Measurements from ENCODE around the gene NOTCH1.
A peak's percentile ranks its signal among the peaks of the same experiment; 100 is the strongest.

Gene NOTCH1

DNA sequence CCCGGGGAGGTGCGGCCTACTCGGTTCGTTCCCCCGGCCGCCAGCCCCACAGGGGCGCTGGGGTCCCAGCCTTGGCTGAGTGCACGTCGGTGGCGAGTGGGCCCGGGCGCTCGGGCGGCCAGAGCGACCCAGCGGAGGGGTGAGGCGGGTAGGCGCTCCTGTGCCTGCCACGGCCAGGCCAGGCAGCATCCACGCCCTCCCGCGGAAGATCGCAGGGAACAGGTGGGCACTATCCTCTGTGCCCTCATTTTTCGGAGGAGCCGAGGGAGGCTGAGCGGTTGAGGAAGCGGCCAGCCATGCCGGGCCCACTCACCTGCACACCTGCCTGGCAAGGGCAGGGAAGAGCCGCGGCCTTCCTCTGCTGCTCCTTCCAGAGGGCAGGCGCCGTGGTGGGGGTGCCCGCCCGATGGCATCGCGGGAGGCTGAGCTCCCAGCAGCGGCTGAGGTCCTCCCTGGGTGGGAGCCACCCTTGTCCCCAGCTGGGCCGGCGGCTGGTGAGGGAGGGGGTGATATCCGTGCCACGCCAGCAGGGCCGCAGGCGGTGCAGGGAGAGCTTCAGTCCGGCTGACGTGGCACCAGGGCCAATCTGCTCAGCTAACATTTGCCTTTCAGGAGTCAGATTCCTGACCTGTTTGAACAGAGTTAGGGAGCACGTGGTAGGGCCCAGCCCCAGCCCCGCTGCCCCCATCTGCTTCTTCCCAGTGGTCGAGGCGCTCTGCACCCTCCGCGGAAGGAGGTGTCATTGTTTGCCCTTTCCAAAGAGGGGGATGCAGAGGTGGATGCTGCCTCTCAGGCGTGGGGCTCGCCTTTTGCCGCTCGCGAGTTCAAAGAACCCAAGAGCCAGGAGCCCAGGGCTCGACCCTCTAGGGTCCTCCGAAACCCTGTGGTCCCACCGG, 61.4 kb downstream of the NOTCH1 start:
- no peak for DNase-seq (ENCODE audit: low spot score)

DNA sequence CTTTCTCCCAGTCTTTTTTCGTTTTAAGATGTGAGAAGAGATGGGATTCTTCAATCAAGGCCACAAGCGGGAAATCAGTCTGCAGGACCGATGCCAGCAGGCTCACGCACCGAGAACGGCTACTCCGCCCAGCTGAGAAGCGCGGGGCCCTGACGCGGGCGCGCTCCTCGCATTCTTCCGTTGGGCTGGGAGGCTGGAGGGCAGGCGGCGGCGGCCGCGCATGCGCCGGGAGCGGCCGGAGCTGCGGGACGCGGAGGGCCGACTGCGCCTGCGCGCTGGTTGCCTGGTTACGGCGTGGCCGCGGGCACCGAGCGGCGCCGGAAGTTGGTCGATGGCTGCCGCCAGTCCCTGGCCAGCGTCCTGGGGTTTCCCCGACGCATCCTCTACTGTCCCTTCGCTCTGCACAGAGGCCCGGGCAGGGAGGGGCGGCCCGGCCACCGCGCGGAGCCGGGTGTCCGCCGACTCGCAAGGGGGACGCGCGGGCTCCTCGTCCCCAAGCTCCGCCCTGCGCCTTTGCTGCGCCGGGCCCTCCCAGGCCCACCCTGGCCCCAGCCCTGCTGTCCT, 62.2 kb downstream of the NOTCH1 start:
- peak; percentile 92 for DNase-seq (ENCODE audit: low spot score)

DNA sequence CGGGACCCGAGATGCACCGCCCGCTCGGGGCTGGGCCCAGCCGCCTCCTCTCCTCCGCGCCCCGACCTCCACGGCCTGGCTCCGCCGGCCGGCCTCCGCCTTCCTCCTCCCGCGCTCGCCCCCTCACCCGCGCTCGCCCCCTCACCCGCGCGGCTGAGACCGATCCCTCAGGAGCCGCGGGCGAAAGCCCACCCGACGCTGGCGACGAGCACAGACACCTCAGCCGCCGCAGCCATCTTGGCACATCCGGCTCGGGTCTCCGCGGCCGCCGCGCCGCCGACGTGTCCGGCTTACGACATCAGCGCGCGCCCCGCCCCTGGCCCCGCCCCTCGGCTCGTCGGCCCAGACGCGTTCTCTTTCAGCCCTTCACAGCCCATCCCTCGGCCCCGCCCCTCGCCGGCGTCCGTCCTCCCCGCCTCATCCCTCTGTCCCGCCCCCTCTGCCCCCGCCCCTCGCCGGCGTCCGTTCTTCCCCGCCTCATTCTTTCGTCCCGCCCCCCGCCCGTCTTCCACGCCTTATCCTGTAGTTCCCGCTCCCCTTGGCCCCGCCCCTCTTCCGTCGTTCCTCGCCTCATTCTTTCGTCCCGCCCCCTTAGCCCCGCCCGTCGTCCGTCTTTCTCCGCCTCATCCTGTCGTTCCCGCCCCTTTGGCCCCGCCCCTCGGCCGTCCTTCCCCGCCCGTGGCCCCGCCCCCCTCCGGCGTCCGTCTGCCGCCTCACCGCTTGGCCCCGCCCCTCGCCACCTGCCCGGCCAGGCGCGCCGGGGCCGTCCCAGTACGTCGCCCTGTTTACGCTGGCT, 62.9 kb downstream of the NOTCH1 start, which contains the start of gene SEC16A:
Gene SEC16A, minus strand, starts transcription at position 248 of the 796 bp plus-strand sequence. CDS start 5,425 bp downstream, outside the sequence.
- DNase-seq (ENCODE audit: low spot score) = peak; percentile 97

GRCh38 chr9:136482046-136482792, 63.6 kb downstream of the NOTCH1 start:
- no peak for DNase-seq (ENCODE audit: low spot score)

- DNase-seq (ENCODE audit: low spot score) = no peak
Observed at GRCh38 chr9:136481558-136481957, 64.3 kb downstream of the NOTCH1 start.

GRCh38 chr9:136476369-136477150, 69.3 kb downstream of the NOTCH1 start:
- DNase-seq (ENCODE audit: low spot score) = no peak

GRCh38 chr9:136474974-136475865, 70.6 kb downstream of the NOTCH1 start:
- no peak for DNase-seq (ENCODE audit: low spot score)

GRCh38 chr9:136474021-136474640, 71.7 kb downstream of the NOTCH1 start:
- no peak for DNase-seq (ENCODE audit: low spot score)

GRCh38 chr9:136473354-136473721, 72.5 kb downstream of the NOTCH1 start:
- DNase-seq (ENCODE audit: low spot score) = no peak

- DNase-seq (ENCODE audit: low spot score) = no peak
Observed at GRCh38 chr9:136472640-136473353, 73.1 kb downstream of the NOTCH1 start.

DNA sequence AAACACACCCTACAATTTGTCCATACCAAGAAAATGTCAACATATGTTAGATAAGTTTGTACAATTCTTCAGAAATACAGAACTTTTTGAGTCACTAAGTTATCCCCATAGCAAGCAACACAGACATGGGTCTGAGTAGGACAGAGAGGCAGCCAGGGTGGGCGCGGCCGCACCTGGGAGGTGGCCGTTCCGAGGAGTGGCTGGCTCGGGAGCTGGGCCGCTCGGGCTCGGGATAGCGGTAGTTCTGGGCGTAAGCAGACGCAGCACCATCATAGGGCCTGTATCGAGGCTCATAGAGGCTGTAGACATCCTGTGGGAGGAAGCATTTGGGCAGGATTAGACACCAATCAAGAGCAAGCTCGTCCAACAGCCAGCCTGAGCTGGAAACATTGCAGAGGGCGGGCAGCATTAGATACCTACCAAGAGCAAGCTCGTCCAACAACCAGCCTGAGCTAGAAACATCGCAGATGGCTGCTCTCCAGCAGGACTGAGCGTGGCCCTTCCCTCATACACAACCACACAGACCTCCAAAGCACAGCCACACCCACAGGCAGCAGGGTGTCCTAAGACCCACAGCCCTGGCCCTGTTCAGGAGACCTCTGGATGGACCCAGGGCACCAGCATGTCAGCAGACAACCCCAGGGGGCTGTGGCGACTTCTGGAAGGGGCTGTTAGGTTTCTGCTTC, 73.9 kb downstream of the NOTCH1 start:
- DNase-seq (ENCODE audit: low spot score) = no peak

DNA sequence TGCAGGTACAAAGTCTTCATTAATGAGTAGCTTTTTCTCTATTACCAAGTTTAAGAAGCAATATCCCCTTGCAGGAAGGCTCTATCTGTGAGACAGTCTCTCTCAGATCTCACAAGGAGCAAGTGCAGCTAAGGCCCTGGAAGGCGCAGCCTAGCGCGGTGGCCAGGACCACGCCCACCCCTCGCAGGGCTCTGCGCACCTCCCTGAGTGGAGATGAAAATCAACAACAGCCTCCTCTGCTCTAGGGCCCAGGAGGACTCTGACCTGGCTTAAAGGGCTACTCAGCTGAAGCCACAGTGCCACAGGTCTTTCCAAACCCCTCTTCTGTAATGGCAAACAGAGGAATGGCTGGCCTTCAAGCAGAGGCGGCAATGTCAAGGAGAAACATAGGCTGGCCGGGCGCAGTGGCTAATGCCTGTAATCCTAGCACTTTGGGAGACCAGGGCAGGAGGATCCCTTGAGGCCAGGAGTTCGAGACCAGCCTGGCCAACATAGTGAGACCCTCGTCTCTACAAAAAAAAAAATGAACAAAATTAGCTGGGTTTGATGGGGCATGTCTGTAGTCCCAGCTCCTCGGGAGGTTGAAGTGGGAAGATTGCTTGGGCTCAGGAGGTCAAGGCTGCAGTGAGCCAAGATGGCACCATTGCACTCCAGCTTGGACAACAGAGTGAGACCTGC, 74.9 kb downstream of the NOTCH1 start:
- DNase-seq (ENCODE audit: low spot score) = no peak

GRCh38 chr9:136470356-136470755, 75.5 kb downstream of the NOTCH1 start:
- DNase-seq (ENCODE audit: low spot score) = no peak

DNA sequence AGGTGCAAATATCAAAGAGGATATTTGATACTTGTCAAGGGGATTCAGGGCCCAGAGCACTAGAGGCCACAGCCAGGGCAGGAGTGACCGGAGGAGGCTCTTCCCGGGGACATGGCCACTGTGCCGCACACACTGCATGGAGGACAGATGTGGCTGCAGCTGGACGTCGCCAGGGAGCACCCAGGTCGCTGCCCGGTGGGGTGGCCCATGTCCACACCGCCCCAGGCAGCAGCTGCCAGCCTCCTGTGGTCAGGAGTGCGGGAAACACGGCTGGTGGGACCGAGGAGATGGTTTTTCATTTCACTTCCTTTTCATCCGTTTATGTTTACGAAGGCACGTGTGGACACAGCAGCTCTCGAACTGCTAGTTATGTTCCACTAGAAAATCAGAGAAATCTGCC, 78.1 kb downstream of the NOTCH1 start:
- DNase-seq (ENCODE audit: low spot score) = no peak

DNA sequence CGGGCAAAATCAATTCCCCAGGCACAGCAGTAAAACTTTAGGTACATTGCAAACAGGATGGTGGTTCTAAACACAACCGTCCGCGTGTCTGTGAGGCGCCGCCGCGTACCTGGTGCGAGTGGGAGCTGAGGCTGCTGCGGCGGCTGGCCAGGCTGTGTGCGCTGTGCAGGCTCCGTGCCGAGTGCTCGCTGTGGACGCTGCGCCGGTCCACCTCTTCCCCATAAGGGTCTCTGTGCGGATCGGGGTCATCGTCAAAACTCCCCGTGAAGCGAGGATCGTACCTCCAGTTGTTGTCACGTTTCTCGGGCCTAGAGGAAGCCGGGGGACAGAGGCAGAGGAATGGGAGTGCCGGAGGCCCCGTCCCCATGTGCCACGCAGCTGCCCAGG, 79.7 kb downstream of the NOTCH1 start:
- no peak for DNase-seq (ENCODE audit: low spot score)

DNA sequence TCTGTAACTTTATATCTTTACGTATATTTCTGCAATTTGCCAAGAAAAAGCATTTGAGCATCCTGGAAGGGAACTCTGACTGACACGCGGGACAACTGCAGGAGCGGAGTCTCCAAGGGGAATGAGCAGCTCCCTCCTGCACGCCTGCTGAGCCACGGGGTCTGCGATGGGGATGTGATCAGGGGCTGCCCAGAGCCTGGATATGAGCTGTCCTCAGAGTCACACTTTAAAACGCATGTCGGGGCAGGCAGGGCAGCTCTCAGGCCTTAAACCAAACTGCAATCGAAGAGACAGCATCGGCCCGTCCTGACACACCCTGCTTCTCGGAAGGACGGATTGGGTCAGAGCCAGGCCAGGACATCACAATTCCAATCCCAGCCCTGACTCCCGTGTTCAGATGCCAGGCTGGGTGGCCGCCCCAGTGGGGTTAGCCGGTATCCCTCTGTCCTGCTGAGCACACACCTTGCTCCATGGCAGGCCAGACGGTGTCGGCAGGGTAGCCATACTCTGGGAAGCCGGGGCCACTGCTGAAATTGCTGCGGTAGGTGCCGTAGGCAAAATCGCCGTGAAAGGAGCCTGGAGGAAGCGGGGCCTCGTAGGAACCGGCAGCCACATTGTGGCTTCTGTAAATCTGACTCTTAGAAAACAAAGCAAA, 80.2 kb downstream of the NOTCH1 start:
- DNase-seq (ENCODE audit: low spot score) = no peak

- DNase-seq (ENCODE audit: low spot score) = no peak
Observed at GRCh38 chr9:136464241-136464640, 81.6 kb downstream of the NOTCH1 start.

All from iPS-NIHi11 (cell line).